Measurements from ENCODE around the gene TRAF3IP3. TPM values are rescaled to one million over a fixed set of nuclear protein-coding genes. Genes with fewer than 3 reads are reported as not detected.

Gene TRAF3IP3
- total RNA-seq, 1 donor from 2014 or later, result not detected

DNA sequence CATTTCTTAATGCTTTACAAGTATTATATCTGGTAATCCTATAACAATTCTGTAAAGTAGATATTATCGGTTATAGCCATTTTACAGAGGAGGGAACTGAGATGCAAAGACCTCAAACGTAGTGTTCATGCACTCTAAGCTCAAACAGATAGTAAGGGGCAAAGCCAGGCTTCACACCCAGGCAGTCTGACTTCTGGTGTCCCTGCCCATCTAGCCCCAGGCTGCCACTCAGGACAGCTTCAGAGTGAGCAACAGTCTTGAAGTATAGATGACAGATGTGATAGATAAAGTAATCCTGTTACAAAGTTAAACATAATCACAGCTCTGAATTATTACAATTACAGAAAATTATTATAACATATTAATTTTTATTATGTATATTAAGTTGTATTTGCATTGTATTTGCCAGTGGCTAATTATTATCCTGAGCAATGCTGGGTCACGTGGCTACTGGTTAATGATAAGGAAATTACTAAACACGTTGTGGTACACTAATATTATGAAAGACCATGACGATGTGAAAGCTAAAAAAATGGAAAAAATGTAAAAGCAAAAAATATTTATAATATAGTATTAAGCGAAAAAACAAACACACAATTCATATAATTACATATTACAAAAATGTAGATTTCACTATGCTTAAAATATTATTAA is 6.1 kb upstream of the TRAF3IP3 start:
- H3K36me3 Mint-ChIP-seq, result no peaks in the 10 kb centered on the region

DNA sequence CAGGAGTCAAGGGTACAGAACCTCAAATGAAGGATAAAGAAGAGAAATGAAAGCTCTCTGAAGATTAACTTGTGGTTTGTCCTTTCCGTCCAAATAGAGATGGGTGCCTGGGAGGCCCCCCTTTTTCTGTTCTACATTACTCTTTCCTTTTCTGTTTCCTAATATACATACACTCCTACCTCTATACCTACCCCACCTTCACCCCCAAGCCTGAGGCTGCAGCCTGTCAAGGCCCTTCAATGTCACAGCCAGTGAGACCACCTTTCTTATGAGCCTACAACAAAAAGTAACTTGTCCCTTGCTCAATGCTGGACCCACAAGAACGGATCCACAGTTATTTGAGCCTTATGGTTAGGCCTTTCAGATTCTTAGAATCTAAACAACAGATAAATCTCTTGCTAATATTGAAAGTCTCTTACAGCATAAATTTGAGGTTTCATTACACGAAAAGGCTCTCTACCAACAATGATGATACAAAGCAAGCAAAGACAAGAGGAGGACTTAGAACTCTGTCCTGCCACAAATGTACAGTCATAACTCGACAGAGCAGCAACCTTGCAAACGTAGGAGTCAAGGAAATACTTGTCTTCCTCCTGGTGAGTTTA is 4.1 kb upstream of the TRAF3IP3 start:
- Mint-ChIP-seq H3K27ac (no peak overlapping the region), H3K36me3 (no peaks in the 10 kb centered on the region), H3K27me3 (ENCODE audit: insufficient read depth, low read depth) (peaks cover 5% of the 10 kb centered on the region), H3K4me3 (no peak overlapping the region), H3K4me1 (peaks cover 3% of the 10 kb centered on the region), H3K9me3 (no peaks in the 10 kb centered on the region)
- H3K27ac ChIP-seq, result no peak overlapping the region
- no peak overlapping the region for H3K4me2 ChIP-seq
- DNase-seq (ENCODE audit: low spot score), result no peak
- H3K79me2 ChIP-seq (ENCODE audit: low read depth), result no peaks in the 10 kb centered on the region
- peaks cover 6% of the 10 kb centered on the region for H3F3A ChIP-seq (ENCODE audit: low read depth)
- H3K27me3 ChIP-seq, result peaks cover 15% of the 10 kb centered on the region
- H3K9ac ChIP-seq, result no peak overlapping the region
- H3K4me3 ChIP-seq, result no peak overlapping the region
- H3K36me3 ChIP-seq, result no peaks in the 10 kb centered on the region
- H3K4me1 ChIP-seq, result no peaks in the 10 kb centered on the region
- TF ChIP-seq EZH2phosphoT487 (IDR thresholded peaks at IDR 0.05) (no peak), EZH2 (IDR thresholded peaks at IDR 0.05) (no peak)
- TF ChIP-seq, protein P1, sequence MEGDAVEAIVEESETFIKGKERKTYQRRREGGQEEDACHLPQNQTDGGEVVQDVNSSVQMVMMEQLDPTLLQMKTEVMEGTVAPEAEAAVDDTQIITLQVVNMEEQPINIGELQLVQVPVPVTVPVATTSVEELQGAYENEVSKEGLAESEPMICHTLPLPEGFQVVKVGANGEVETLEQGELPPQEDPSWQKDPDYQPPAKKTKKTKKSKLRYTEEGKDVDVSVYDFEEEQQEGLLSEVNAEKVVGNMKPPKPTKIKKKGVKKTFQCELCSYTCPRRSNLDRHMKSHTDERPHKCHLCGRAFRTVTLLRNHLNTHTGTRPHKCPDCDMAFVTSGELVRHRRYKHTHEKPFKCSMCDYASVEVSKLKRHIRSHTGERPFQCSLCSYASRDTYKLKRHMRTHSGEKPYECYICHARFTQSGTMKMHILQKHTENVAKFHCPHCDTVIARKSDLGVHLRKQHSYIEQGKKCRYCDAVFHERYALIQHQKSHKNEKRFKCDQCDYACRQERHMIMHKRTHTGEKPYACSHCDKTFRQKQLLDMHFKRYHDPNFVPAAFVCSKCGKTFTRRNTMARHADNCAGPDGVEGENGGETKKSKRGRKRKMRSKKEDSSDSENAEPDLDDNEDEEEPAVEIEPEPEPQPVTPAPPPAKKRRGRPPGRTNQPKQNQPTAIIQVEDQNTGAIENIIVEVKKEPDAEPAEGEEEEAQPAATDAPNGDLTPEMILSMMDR (IDR thresholded peaks at IDR 0.05), result no peak
- H4K20me1 ChIP-seq (ENCODE audit: low read depth), result no peaks in the 10 kb centered on the region
- no peak overlapping the region for H2AFZ ChIP-seq (replicated peaks)
- H3K9me3 ChIP-seq (ENCODE audit: low read depth), result no peaks in the 10 kb centered on the region

More for the DNA sequence above, 6.1 kb upstream of the TRAF3IP3 start:
- H3K4me1 Mint-ChIP-seq, result peaks cover 3% of the 10 kb centered on the region
- H3K9me3 Mint-ChIP-seq, result no peaks in the 10 kb centered on the region
- H2AFZ ChIP-seq (replicated peaks), result no peak overlapping the region
- peaks cover 32% of the 10 kb centered on the region for H3K27me3 ChIP-seq
- no peaks in the 10 kb centered on the region for H3K27me3 Mint-ChIP-seq (ENCODE audit: insufficient read depth, low read depth)
- H3K27ac ChIP-seq, result no peak overlapping the region
- H3K27ac Mint-ChIP-seq, result no peak overlapping the region
- H3K9me3 ChIP-seq (ENCODE audit: low read depth), result no peaks in the 10 kb centered on the region
- H3K4me3 ChIP-seq, result no peak overlapping the region
- no peak overlapping the region for H3K4me2 ChIP-seq
- H3F3A ChIP-seq (ENCODE audit: low read depth), result peaks cover 6% of the 10 kb centered on the region
- H3K4me1 ChIP-seq, result no peaks in the 10 kb centered on the region
- TF ChIP-seq EZH2phosphoT487 (IDR thresholded peaks at IDR 0.05), result no peak
- no peak for TF ChIP-seq EZH2 (IDR thresholded peaks at IDR 0.05)
- TF ChIP-seq, protein P1 (IDR thresholded peaks at IDR 0.05), result no peak
- no peaks in the 10 kb centered on the region for H3K36me3 ChIP-seq
- H4K20me1 ChIP-seq (ENCODE audit: low read depth), result no peaks in the 10 kb centered on the region
- no peak for DNase-seq (ENCODE audit: low spot score)
- H3K4me3 Mint-ChIP-seq, result no peak overlapping the region
- H3K79me2 ChIP-seq (ENCODE audit: low read depth), result no peaks in the 10 kb centered on the region
- no peak overlapping the region for H3K9ac ChIP-seq

DNA sequence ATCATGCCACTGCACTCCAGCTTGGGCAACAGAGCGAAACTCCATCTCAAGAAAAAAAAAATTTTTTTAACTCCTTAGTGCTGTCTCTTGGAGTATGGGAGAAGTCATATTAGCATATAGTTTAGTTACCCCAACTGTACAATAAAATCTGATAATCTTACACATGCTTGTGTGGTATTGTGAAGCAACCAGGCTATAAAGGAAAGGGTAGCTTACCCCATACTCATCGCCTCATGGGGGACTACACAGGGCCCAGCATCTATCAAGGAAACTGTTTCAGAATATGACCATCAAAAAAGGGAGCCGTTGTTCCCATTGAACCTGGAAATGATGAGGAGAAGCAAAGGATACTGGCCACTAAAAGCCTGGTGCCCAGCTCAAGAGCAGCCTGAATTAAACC is 3.0 kb upstream of the TRAF3IP3 start:
- Histone ChIP-seq H3K4me1 (no peaks in the 10 kb centered on the region), H3K9me3 (ENCODE audit: low read depth) (no peaks in the 10 kb centered on the region), H3K9ac (no peak overlapping the region), H3K27me3 (peaks cover 8% of the 10 kb centered on the region), H2AFZ (replicated peaks) (no peak overlapping the region), H3F3A (ENCODE audit: low read depth) (peaks cover 6% of the 10 kb centered on the region), H3K79me2 (ENCODE audit: low read depth) (no peaks in the 10 kb centered on the region), H3K4me2 (no peak overlapping the region), H3K4me3 (no peak overlapping the region), H3K27ac (no peak overlapping the region), H4K20me1 (ENCODE audit: low read depth) (no peaks in the 10 kb centered on the region), H3K36me3 (no peaks in the 10 kb centered on the region)
- Mint-ChIP-seq H3K27me3 (ENCODE audit: insufficient read depth, low read depth) (peaks cover 6% of the 10 kb centered on the region), H3K4me3 (no peak overlapping the region), H3K27ac (no peak overlapping the region), H3K9me3 (no peaks in the 10 kb centered on the region), H3K36me3 (no peaks in the 10 kb centered on the region), H3K4me1 (peaks cover 3% of the 10 kb centered on the region)
- no peak for DNase-seq (ENCODE audit: low spot score)
- no peak for TF ChIP-seq EZH2 (IDR thresholded peaks at IDR 0.05)
- TF ChIP-seq, protein P1 (IDR thresholded peaks at IDR 0.05), result no peak
- TF ChIP-seq EZH2phosphoT487 (IDR thresholded peaks at IDR 0.05), result no peak

Measured in neural progenitor cell (in vitro differentiated cells).